NCI-H2196 treated with DMSO at 0.1 percent for 48 hours (cell line): ENCODE results near the gene PPP6R2.
A peak's percentile ranks its signal among the peaks of the same experiment; 100 is the strongest.
"Not testable (repeated sequence)": the region's sequence is repeated elsewhere in the genome, so short reads cannot be mapped to it uniquely, and the experiment has no call there.

Experiments used
- DNase-seq: peaks from one replicate; lab custom pipeline; 2025; ENCODE audit not compliant: unreplicated experiment; lab: John Stamatoyannopoulos, UW

The PPP6R2 gene

DNA sequence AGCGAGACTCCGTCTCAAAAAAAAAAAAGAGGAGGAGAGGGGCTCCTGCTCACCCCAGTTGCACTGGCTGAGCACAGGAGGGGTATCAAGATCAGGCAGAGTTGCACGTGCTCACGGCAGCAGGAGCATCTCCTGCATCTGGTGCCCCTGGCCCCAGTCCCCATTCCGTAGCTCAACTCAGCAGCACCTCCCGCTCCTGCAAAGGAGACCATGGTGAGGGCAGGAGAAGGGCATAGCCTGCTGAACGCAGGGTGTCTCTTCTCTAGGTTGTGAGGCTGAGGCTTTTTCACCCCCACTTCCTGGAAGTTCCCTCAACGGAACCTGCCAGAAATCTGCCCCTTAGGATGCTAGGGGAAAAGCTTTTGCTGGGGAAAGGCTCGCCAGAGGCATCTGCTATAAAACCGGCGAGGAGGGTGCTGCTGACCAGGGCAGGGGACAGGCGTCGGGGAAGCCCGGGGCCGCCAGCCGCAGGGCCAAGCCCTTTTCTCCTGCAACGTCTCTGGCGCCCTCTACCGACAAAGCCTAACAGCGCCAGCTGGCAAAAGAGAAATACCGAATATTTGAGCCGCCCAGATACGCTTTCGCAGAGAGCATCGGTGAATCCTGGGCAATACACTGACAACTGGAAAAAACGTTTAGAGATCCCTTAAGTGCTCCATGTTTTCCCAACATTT lies 1.0 kb upstream of the PPP6R2 start:
- peak; percentile 46 for DNase-seq

DNA sequence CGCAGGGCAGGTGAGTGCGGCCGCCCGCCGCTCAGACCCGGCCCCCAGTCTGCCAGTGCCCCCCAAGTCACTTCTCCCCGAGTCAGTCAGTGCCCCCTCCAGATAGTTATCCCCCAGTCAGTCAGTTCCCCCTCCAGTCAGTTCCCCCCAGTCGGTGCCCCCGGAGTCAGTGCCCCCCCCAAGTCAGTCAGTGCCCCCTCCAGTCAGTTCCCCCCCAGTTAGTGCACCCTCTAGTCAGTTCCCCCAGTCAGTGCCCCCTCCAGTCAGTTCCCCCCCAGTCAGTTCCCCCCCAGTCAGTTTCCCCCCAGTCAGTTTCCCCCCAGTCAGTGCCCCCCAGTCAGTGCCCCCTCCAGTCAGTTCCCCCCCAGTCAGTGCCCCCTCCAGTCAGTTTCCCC lies 411 bp downstream of the PPP6R2 start:
- DNase-seq, result no peak

GRCh38 chr22:50346470-50346869 lies 3.3 kb downstream of the PPP6R2 start:
- DNase-seq, result no peak

- DNase-seq, result no peak
Measured at GRCh38 chr22:50347157-50347556, 4.0 kb downstream of the PPP6R2 start.

DNA sequence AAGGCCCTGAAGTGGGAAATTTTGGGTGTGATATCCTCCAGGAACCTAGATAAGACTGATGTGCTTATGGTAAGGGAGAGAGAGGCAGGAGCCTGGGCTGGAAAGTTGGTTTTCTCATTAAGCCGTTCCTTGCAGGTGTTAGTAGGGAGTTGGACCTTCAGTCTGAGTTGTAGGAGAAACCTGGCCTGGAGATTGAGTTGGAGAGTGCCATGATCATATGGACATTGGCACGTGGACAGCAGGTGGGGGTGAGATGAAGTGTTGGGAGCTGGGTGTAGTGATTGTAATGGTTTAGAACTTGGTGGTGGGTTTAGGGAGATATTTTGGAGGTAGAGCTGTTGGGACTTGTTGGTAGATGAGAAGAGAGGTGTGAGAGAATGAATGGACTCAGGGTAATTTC lies 4.9 kb downstream of the PPP6R2 start:
- DNase-seq, result no peak

DNA sequence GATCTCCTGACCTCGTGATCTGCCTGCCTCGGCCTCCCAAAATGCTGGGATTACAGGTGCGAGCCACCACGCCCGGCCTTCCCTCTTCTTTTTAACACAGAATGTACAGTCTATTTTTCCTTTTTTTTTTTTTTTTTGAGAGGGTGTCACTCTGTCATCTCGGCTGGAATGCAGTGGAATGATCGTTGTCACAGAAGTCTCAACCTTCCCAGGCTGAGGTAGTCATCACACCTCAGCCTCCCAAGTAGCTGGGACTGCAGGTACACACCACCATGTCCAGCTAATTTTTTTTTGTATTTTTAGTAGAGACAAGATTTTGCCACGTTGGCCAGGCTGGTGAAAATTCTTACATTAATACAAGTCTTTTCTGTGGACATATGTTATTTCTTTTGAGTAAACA lies 13.1 kb downstream of the PPP6R2 start:
- DNase-seq, result no peak

GRCh38 chr22:50357222-50357621 lies 14.1 kb downstream of the PPP6R2 start:
- DNase-seq, result no peak

GRCh38 chr22:50357756-50358155 lies 14.6 kb downstream of the PPP6R2 start:
- DNase-seq, result no peak

- DNase-seq, result no peak
Measured at GRCh38 chr22:50360578-50360977, 17.5 kb downstream of the PPP6R2 start.

- DNase-seq, result no peak
Measured at GRCh38 chr22:50361222-50361621, 18.1 kb downstream of the PPP6R2 start.

DNA sequence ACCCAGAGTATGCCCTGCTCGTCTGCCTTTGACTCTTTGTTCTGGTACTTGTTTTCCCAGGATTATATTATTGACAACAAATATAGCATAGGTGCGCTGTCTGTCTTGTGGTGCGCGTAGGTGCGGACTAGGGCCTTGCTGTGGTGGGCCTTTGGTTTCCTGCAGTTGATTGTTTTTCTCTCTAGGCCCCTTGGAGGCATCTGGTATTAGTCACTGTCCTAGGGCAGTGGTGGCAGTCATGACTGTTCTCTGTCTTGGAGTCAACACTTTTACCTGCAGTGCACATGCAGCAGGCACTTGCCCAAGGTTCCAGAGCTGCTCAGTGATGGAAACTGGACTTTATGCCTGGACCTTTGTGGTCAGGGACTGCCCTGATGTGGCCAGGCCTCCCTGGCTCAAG lies 18.6 kb downstream of the PPP6R2 start:
- DNase-seq, result no peak

GRCh38 chr22:50363166-50363802 lies 20.2 kb downstream of the PPP6R2 start:
- DNase-seq, result no peak

GRCh38 chr22:50363803-50364194 lies 20.7 kb downstream of the PPP6R2 start:
- not testable (repeated sequence) for DNase-seq

GRCh38 chr22:50367778-50368500 lies 24.8 kb downstream of the PPP6R2 start:
- no peak for DNase-seq

DNA sequence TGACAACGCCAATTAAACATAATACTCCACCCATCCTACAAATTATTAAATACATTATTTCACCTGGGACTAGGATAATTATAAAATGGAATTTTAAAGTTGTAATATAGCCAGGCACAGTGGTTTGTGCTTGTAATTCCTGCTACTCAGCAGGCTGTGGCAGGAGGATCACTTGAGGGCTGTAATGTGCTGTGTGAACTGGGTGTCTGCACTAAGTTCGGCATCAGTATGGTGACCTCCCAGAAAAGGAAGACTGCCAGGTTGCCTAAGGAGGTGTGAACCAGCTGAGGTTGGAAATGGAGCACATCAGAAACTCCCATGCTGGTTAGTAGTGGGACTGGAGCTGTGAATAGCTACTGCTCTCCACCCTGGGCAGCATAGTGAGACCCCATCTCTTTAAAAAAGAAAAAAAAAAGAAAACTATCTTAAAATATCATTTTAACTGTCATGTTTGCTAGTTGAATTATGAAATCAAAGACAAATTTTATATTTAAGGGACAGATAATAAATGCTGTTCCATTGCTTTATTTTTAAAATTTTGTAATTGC lies 28.0 kb downstream of the PPP6R2 start:
- no peak for DNase-seq

GRCh38 chr22:50376085-50376651 lies 33.0 kb downstream of the PPP6R2 start:
- DNase-seq, result no peak

DNA sequence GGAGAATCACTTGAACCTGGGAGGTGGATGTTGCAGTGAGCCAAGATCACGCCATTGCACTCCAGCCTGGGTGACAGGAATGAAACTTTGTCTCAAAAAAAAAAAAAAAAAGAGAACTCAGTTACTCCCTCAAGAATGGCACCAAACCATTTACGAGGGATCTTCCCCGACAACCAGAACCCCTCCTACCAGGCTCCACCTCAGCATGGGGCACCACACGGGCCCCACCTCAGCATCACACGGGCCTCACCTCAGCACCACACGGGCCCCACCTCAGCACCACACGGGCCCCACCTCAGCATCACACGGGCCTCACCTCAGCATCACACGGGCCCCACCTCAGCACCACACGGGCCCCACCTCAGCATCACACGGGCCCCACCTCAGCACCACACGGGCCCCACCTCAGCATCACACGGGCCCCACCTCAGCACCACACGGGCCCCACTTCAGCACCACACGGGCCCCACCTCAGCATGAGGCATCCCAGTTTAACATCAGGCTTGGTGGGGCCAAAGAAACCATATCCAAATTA lies 38.0 kb downstream of the PPP6R2 start:
- not testable (repeated sequence) for DNase-seq

- DNase-seq, result no peak
Measured at GRCh38 chr22:50396751-50397370, 53.7 kb downstream of the PPP6R2 start.

- DNase-seq, result not testable (repeated sequence)
Measured at GRCh38 chr22:50397371-50398060, 54.4 kb downstream of the PPP6R2 start.
